ENCODE measurements around the gene MCOLN2.

DNA sequence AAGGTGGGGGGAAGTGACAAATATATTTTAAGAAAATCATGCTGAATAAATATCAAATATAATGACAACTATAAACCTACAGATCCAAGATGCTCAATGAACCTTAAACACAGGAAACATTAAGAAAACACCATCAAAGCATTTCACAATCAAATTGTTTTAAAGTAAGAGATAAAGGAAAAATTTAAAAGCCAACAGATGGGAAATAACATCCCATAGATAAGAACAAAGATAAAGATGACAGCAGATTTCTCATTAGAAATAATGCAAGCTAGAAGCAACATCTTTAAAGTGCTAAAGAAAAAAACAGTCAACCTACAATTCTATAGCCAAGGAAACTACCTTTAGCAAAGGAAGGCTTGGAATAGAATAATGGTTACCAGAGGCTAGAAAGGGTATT is 33.6 kb upstream of the MCOLN2 start:
- TF ChIP-seq CTCF (IDR thresholded peaks at IDR 0.05; ENCODE audit: insufficient read depth, low read length) = no peak
- TF ChIP-seq SPI1 (IDR thresholded peaks at IDR 0.05; ENCODE audit: borderline replicate concordance, low read depth) = no peak
- no peak for TF ChIP-seq POLR2AphosphoS5 (IDR thresholded peaks at IDR 0.05; ENCODE audit: low read depth)
